ENCODE results near the gene MARCHF3.

DNA sequence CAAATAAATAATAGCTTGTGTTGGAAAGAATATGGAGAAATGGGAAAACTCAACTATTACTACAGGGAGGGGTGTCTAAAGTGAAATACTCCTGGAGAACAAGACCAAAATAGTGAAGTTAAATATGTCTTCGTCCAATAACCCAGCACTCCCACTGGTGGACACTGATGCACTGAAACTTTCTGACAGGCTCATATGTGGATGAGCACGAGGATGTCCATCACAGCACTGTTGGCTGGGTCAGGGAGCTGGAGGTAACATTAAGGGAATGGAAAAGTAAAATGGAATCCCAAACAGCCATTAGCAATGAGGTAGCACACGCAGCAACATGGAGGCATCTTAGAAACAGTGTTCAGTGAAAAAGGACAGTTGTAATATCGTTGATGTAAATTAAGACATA lies 167.0 kb downstream of the MARCHF3 start:
- TF ChIP-seq POLR2A (IDR thresholded peaks at IDR 0.05) = no peak
- TF ChIP-seq, protein P1, sequence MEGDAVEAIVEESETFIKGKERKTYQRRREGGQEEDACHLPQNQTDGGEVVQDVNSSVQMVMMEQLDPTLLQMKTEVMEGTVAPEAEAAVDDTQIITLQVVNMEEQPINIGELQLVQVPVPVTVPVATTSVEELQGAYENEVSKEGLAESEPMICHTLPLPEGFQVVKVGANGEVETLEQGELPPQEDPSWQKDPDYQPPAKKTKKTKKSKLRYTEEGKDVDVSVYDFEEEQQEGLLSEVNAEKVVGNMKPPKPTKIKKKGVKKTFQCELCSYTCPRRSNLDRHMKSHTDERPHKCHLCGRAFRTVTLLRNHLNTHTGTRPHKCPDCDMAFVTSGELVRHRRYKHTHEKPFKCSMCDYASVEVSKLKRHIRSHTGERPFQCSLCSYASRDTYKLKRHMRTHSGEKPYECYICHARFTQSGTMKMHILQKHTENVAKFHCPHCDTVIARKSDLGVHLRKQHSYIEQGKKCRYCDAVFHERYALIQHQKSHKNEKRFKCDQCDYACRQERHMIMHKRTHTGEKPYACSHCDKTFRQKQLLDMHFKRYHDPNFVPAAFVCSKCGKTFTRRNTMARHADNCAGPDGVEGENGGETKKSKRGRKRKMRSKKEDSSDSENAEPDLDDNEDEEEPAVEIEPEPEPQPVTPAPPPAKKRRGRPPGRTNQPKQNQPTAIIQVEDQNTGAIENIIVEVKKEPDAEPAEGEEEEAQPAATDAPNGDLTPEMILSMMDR (IDR thresholded peaks at IDR 0.05) = no peak
